ENCODE results near the gene TRAF3.

The TRAF3 gene

GRCh38 chr14:102911541-102911951, 134.3 kb downstream of the TRAF3 start:
- DNase-seq, result no peak

GRCh38 chr14:102911991-102912761, 134.9 kb downstream of the TRAF3 start:
- no peak for DNase-seq

GRCh38 chr14:102913341-102914211, 136.3 kb downstream of the TRAF3 start:
- no peak for DNase-seq

- no peak for DNase-seq
Observed at GRCh38 chr14:102914474-102915291, 137.4 kb downstream of the TRAF3 start.

GRCh38 chr14:102915292-102916110, 138.3 kb downstream of the TRAF3 start:
- DNase-seq, result no peak

- no peak for DNase-seq
Observed at GRCh38 chr14:102916347-102917055, 139.3 kb downstream of the TRAF3 start.

- no peak for DNase-seq
Observed at GRCh38 chr14:102917056-102917385, 139.8 kb downstream of the TRAF3 start.

- DNase-seq, result peak; percentile 57
Observed at GRCh38 chr14:102917469-102918211, 140.4 kb downstream of the TRAF3 start.

GRCh38 chr14:102918438-102918837, 141.2 kb downstream of the TRAF3 start:
- DNase-seq, result no peak

GRCh38 chr14:102920273-102920997, 143.2 kb downstream of the TRAF3 start:
- no peak for DNase-seq

GRCh38 chr14:102920998-102921304, 143.7 kb downstream of the TRAF3 start:
- no peak for DNase-seq

- peak; percentile 24 for DNase-seq
Observed at GRCh38 chr14:102922490-102923200, 145.4 kb downstream of the TRAF3 start, which contains the start of gene AMN. Gene AMN, plus strand, starts transcription at chr14:102922663. Its CDS starts 26 bp downstream, at chr14:102922689.

GRCh38 chr14:102923201-102923924, 146.1 kb downstream of the TRAF3 start:
- no peak for DNase-seq

- no peak for DNase-seq
Observed at GRCh38 chr14:102923925-102924486, 146.8 kb downstream of the TRAF3 start.

- no peak for DNase-seq
Observed at GRCh38 chr14:102924632-102925588, 147.7 kb downstream of the TRAF3 start.

GRCh38 chr14:102925646-102926045, 148.4 kb downstream of the TRAF3 start:
- DNase-seq, result no peak

GRCh38 chr14:102926104-102926503, 148.9 kb downstream of the TRAF3 start:
- DNase-seq, result no peak
